HG02970 (cell line): ENCODE measurements around the gene VPS37B.
"Not testable (repeated sequence)": the region's sequence is repeated elsewhere in the genome, so short reads cannot be mapped to it uniquely, and the experiment has no call there.

Experiments used
- ATAC-seq: cut with Tn5 transposase; IDR thresholded peaks from one replicate; pipeline ENCODE4 v1.9.1; 2021; ENCODE audit warnings: mild to moderate bottlenecking, moderate library complexity, moderate number of reproducible peaks; ENCODE audit not compliant: unreplicated experiment, low FRiP score

The VPS37B gene

DNA sequence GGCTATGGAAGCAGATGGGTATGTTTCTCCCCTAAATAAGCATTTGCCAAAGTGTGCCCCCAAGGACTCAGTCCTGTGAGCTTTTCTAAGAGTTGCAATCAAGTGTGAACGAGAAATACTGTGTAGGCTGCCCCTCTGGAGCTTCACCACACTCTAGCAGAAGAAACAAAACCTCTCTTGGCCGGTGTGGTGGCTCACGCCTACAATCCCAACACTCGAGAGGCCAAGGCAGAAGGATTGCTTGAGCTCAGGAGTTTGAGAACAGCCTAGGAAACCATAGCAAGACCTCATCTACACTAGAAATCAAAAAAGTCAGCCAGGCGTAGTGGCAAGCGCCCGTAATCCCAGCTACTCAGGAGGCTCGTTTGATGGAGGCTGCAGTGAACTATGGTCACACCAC, 9.8 kb downstream of the VPS37B start:
- ATAC-seq, result no peak

DNA sequence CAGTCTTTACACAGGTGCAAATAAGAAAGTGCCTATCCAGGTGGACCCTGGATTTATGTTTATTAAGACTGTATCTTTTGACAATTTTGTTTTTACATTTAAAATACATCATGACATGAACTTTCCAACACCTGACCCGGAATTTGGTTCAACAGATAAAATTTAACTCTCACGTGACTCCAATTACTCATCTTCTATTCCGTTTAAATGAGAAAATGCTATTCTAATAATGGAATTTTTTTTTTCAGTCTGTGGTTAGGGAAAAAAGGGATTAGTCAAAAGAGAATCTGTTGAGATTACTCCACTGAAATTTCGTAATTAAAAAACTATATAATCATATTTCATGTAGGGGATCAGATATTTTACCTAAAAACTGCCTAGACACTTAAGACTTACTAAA, 11.1 kb downstream of the VPS37B start:
- no peak for ATAC-seq

DNA sequence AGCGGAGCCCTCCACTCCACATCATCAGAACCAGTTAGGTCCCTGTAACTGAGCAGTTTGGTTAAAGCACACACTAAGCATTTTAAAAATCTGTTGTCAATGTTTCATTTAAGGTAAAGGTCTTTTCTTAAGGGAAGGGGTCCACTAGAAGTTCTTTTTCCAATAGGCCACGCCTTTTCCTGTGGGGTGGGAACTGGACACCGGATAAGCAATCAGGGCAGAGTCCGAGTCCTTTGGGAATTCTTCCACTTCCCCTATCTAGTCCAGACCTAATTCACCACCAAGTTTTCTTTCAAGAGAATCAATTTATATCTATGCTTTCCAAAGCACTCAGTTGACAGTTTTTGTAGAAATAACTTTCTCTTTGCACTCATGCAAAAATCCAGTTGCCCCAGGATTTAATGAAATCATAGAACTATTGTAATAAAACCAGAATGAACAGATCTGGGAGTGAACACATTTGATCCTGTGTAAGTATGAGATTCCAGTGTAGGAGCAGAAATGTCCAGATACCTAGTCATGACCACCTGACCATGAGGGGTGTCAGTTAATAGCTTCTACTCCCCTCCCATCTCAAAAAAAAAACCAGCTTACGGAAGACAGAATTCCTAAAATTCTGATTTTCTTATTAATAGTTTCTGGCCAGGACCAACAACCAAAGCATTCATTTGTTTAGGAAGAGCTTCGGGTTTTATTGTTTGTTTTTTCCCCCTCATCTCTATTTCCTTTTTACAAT, 11.7 kb downstream of the VPS37B start:
- no peak for ATAC-seq

DNA sequence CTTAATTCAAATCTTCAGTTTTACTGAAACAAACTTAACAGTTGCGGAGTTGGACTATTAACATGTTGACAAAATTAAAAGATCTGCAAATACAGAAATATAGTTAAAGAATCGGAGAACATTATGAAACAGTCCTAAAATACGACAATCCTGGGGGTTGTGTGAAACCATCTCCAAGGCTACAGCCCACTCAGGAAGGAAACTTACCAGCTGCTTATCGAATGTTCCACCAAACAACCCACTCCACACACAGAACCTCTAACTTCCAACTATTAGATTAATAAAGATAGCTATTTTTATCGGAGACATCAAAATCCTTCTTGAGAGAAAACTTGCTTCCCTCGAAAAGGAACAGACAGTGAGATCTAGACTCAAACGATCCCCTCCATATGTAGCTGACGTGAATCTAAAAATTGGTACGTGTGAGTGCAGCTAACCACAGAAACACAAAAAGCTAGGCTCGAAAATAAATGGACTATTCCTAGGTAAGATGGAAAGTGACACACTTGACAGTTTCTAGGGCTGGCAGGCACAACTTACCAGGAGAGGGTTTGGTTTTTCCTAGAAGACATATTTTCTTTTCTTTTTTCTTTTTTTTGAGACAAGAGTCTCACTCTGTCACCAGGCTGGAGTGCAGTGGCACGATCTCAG, 12.9 kb downstream of the VPS37B start:
- ATAC-seq, result no peak

DNA sequence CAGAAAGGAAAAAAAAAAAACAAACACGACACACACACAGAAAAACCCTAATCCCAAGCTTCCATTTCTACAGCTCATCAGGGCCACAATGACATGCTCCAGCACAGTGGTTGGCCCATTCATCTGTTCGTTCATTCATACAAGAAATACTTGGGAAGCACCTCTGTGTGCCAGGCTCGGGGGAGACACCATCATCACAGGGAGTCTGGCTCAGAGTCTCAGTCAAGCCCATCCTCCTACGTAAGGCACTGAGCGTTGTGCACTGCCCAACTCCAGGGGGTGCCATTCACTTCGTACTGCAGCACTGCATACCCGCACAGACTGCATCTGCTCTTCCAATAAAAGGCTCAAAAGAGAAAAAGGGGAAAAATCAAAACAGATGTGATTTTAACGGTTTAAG, 15.3 kb downstream of the VPS37B start:
- ATAC-seq, result no peak

DNA sequence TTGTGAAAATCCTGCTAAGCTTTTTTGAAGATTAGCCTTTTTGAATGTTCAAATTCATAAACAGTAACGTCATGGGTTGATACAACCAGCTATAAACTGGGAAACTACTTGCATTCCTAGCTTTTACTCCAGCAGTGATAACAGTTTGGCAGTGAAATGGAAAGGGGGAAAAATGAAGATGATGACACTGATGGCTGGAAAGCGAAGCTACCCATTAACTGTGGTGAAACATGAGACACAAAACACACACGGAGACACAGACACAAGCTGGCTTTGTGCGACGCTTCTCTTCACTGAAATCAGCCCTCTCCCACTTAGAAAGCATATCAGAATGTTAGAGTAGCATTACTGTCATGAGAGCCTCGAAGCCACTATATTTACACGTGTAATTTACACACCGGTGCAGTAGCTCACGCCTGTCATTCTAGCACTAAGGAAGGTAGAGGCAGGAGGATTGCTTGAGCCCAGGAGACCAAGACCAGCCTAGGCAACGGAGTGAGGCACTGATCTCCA, 15.7 kb downstream of the VPS37B start:
- ATAC-seq, result no peak

DNA sequence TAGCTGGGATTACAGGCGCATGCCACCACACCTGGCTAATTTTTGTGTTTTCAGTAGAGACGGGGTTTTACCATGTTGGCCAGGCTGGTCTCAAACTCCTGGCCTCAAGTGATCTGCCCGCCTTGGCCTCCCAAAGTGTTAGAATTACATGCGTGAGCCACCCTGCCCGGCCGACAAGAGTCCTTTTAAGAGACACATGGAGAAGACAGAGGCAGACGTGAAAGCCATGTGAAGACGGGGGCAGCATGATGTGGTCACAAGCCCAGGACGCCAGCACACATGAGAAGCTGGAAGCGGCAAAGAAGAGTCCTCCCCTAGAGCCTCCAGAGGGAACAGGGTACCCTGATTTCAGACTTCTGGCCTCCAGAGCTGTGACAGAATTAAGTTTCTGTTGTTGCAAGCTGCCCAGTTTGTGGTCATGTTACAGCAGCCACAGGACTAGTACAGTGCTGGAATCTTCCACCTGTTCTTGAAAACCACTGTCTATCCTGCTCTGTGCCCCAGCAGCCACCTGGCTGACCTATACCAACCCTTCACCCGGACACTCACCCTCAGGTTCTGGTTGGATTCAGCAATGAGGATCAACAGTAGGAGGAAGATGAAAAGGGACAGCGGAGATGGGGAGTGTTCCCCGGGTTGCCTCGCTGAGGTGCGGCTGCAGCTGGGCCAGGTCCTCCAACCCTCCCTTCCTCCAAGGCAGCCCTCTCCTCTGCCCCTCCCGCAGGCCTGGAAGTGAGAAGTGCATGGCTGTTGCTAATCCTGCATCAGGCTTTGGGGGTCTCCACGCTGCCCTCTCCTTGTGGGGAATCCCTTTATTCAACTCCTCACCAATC, 16.9 kb downstream of the VPS37B start:
- no peak for ATAC-seq

DNA sequence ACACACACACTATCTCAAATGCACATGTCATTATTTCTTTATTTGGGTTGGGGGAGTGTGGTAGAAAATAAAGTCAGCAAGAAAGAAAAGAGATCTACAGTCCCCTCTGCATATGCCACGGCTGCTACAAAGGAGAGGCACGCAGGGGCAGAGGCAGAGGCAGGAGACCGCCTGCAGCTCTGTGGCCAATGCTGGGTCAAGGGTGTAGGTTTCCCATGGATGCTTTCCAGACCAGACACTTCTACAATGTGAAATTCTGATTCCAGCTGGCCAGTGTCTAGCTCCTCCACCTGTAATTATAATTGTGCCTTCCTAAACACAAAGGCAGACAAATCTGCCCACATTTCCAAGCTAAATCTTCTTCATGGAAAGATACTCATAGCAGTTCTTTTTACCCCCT, 19.2 kb downstream of the VPS37B start:
- ATAC-seq, result no peak

DNA sequence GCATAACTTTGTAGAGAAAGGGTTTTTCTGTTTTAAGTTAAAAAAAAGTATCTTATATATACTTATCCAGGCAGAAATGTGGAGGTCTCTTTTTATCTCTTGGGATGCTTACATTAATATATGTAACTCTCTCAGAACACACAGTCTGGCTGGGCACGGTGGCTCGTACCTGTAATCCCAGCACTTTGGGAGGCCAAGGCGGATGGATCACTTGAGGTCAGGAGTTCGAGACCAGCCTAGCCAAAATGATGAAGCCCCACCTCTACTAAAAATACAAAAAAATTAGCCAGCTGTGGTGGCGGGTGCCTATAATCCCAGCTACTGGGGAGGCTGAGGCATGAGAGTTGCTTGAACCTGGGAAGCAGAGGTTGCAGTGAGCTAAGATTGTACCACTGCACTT, 19.6 kb downstream of the VPS37B start:
- not testable (repeated sequence) for ATAC-seq

DNA sequence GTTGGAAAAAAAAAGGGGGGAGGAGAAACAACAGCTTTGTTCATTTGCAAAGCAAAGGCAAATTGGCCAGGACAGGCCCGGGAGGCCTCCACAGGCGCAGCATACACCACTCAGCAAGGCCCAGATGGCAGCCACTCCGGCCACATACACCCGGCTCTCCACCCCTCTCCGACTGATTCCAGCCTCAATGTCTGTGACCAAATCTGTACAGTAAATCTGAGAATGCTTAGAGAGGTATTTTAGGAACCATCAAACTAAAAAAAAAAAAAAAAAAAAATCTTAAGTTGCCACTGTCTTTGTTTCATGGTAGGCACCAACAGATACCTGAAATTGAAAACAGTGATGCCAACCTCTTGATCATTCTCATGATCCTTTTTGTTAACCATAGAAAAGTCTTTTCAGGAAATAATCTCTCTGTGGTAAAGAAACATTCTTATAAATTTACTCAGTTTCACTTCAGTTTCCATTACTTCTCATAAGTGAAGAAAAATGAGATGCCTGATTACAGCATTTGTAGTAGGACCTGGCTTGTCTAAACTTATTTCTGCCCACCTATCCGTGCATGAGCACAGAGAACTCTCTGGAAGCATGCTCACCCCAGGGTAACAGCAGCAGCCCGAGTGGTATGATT, 20.2 kb downstream of the VPS37B start:
- ATAC-seq, result no peak

DNA sequence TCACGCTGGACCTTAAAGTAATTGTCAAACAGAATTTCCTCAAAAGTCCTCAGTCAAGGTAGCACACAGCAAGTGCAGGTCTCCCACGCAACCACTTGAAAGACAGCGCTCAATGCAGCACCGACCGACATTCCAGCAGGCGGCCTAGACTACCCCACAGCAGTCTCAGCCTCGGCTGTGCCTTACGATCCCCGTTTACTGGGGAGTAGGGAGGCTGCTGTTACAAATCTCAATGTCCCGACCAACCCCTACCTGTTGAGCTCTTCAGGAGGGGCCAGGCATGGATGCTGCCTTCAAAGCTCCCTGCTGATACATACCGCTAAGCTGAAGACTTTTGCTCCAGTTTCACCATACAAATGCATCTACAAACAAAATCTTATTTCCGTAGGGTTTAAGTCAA, 21.8 kb downstream of the VPS37B start:
- ATAC-seq, result no peak

DNA sequence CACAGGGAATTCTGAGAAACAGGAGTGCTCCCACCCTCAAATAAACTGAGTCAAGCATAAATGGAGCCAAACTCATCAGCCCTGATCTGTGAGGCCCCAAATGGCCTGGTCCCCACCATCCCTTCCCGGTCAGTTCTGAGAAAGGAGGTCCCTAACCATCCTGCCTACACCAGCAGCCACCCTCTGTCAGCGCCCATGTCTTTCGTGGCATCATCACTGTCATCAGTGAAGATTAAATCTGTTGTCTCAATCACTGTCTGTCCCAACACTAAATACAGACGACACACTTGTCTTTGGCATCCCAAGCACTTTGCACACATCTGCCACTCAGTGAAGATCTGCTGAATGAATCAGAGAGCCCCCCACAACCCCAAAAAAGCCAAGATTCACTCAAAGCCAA, 22.4 kb downstream of the VPS37B start:
- no peak for ATAC-seq

DNA sequence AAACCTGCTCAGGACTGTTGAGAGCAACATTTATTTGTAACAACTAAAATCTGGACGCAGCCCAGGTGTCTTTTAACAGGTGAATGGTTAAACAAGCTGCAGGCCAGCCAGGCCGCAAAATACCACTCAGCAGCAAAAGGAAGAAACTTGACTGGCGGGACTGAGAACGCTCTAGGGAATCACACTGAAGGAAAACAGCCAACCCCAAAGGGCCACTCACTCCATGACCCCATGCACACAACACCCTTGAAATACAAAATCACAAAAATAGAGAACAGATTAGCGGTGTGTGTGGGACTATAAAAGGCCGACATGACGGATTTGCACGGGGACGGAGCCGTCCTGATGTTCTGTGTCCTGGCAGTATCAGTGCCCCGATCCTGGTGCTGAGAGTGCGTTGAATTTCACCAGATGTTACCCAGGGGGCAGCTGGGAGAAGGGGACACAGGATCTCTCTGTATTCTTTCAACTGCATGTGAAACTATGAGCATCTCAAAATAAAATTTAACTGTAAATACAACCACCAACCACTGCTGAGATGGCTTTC, 23.0 kb downstream of the VPS37B start:
- no peak for ATAC-seq

DNA sequence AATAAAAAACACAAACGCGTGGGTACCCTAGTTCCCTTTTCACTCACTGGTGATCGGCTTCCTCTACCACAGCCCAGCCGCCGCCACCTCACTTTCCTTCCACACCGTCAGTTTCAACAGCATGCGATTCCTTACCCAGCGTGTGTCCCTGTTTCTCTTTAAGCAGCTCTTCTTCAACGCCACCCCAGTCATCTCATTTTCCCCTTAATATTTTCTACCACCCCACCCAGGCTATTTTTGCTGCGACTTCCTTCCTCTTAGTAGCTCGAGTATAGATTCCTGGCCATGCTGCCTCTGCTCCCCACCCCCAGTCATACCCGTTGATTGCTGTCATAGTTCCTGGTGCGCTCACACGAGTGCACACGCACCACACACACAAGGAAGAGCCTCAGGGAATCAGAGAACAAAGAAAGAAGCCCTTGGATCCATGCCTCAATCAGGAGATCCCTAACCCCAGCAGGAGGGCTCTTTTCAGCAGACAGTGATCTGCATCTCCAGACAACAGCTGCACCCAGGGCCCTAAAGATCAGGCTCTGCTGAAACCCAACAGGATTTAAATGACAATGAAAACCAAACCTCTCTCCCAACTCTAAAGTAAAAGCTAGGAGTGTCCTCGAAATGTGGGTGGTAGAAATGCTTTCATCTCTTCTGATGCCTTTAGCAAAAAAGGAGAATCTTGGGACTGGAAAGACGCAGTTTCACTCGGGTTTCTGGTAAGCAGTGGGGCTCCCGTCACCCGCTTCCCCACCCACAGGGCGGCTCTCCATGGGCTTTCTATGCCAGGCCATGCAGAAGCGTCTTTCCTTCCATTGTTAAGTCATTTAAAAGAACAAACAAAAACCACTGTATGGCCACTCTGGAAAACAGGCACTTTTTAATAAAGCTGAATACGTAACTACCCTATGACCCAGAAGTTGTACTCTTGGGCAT, 23.8 kb downstream of the VPS37B start:
- no peak for ATAC-seq

DNA sequence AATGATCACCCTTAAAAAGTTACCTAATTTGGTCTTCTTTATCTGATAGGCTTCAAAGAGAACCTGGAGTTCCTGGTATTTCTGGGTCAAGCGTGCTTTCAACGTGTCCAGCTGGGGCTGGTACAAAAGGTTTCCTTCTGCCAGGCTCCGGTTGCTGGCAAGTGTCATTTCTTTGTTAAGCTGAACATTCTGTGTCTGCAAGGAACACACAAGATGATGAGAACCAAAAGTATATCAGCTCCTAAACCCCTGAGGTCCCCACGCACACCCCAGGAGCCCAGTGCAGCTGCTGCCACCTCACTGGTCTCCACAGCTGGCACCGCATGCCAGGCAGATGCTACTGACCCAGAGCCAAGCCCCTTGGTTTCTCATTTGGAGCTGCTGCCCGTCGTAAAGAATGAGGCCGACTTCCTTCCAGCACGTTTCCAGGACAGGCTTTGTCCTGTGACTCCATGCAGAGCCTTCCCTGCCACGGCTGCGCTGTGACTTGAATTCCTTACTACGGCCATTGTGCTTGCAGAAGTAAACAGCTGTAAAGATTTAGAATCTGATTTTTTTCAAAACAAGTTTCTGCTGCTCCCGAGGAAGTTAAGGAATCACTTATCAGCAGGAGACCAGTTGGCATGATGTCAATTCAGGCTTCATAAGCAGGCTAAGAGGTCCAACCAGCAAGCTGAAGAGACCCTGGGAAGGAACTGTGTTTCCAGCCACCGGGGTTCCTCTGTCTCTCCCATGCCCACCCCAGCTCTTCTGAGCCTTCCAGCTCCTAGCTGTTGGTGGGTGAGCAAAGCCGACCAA, 24.9 kb downstream of the VPS37B start:
- no peak for ATAC-seq

DNA sequence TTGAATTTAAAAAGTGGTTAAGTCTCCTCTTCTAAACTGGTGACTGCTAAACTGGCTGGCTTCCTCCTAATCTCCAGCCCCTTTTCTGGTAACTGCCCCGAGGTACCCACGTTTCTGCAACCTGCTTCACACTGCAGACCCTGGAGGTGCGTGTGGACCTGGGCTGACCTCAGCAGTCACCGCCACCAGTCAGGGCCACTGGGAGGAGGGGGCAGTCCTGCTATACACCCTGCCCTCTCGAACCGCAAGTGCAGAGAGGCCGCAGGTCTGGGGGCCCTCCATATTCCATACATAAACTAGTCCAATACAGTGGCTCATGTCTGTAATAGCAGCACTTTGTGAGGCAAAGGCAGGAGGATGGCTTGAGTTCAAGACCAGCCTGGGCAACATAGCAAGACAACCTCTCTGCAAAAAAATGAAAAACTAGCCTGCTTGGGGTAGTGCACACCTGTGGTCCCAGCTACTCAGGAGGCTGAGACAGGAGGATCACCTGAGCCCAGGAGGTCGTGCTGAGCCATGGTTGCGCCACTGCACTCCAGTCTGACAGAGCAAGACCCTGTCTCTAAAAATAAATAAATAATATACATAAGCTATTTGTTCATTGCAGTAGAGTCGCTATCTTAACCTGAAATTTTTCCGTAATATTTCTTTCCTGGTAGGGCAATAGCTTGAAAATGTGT, 25.6 kb downstream of the VPS37B start:
- no peak for ATAC-seq

DNA sequence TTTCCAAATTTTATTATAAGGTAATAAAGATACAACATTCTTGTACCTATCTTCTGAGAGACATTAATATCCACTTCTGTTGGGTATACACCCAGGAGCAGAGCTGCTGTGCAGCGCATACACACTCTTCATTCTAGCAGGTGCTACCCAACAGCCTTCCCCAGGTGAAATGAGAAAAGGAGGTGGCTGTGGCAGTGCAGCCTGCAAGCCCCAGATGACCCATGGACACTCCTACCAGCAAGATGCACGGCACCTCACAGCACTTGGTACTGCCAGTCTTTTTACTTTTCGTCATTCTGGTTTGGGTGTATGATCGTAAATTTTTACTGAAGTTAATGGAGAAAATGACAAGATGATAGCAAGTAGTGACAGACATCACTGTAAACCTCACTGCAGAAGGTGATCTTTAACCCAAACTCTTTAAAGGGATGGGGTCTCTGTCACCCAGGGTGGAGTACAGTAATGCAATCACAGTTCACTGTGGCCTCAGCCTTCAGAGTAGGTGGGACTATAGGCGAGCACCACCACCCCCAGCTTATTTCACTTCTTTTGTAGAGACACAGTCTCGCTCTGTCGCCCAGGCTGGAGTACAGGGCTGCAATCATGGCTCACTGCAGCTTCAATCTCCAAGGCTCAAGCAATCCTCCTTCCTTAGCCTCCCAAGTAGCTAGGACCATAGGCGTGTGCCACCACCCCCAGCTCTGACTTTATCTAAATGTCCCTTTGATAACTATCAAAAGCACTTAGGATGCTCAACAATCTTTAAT, 26.5 kb downstream of the VPS37B start:
- ATAC-seq, result no peak
